NB4 (cell line): ENCODE data around the gene KLK13.

Source experiments
- CTCF ChIP-seq: IDR thresholded peaks from one replicate; pipeline ENCODE4 v1.5.1; 2012; ENCODE audit warnings: low read depth, low read length
- POLR2A ChIP-seq: IDR thresholded peaks from 2 replicates; pipeline ENCODE4 v1.6.1; 2011; ENCODE audit warnings: mild to moderate bottlenecking; ENCODE audit not compliant: insufficient read length; ENCODE audit errors: extremely low read depth

- TF ChIP-seq POLR2A (no peak), CTCF (no peak)
These were observed 37.6 kb downstream of the KLK13 start for GRCh38 chr19:51027126-51027806.
